NCI-H460 (cell line): ENCODE results near the gene MFSD6. TPM values are rescaled to one million over a fixed set of nuclear protein-coding genes. Genes with fewer than 3 reads are reported as not detected.

Experiments
- total RNA-seq: library from RNA; depleted of rRNA; stranded (reverse); fragments of >200 nt; shearing (Covaris generic); gene quantifications from 2 replicates; pipeline ENCODE4 v1.2.3, GENCODE V29; 2014; rRNA removed

The MFSD6 gene
- total RNA-seq, 1 experiment from 2014 or later: 28.4 TPM

Other genes starting within 250 kb of the MFSD6 start
- gene HIBCH, start 88.5 kb upstream of the MFSD6 start, total RNA-seq: 10.0 and 12.4 TPM in 2 replicates
- gene INPP1, start 64.8 kb upstream of the MFSD6 start, total RNA-seq: 12.0 and 12.6 TPM in 2 replicates
- 12.9 and 13.0 TPM in 2 replicates for gene NEMP2, start 126.4 kb downstream of the MFSD6 start, total RNA-seq
- 29.5 and 31.8 TPM in 2 replicates for gene NAB1, start 240.7 kb downstream of the MFSD6 start, total RNA-seq